Keratinocyte (primary cell): ENCODE data around the gene CATSPERE.

Source experiments
- CTCF ChIP-seq, 3 experiments: IDR thresholded peaks in 1 of 3; conservative IDR thresholded peaks in 1 of 3; optimal IDR thresholded peaks in 1 of 3; 2 replicates in 2 of 3; 3 replicates in 1 of 3; pipeline versions ENCODE3 to v1.5.1; 2011; ENCODE audit warnings: low read length in 3 of 3, mild to moderate bottlenecking in 3 of 3, moderate library complexity in 2 of 3, control low read depth in 1 of 3, inconsistent platforms in 1 of 3; ENCODE audit not compliant: insufficient read depth in 2 of 3; ENCODE audit errors: extremely low read depth in 1 of 3
- EZH2 ChIP-seq: IDR thresholded peaks from one replicate; pipeline ENCODE4 v1.6.1; 2012; ENCODE audit warnings: inconsistent platforms, mild to moderate bottlenecking, low read length, moderate library complexity

- TF ChIP-seq CTCF (optimal IDR thresholded peaks at IDR 0.05 in 1 of 3, IDR thresholded peaks at IDR 0.05 in 1 of 3, conservative IDR thresholded peaks at IDR 0.05 in 1 of 3; ENCODE audit: extremely low read depth in 1 of 3, insufficient read depth in 2 of 3, low read length in 3 of 3) (no peak), EZH2 (no peak)
Observed at GRCh38 chr1:244576259-244576892, 115.3 kb downstream of the CATSPERE start.
